H1 (cell line): Measurements from ENCODE around the gene USP7.

Source experiments
- EP300 ChIP-seq, 2 experiments: IDR thresholded peaks; 1 replicate in 1 of 2; 2 replicates in 1 of 2; pipeline ENCODE4 v1.6.1; 2011 to 2012; ENCODE audit warnings: low read depth in 2 of 2, low read length in 2 of 2, mild to moderate bottlenecking in 2 of 2, borderline replicate concordance in 1 of 2, inconsistent platforms in 1 of 2, moderate library complexity in 1 of 2
- EZH2 ChIP-seq: fragments of 200-600 bp; sonication (generic); IDR thresholded peaks from 2 replicates; pipeline ENCODE4 v1.7.1; 2012; ENCODE audit warnings: low read depth, mild to moderate bottlenecking, moderate library complexity, low read length, inconsistent platforms; ENCODE audit not compliant: severe bottlenecking
- NRF1 ChIP-seq: IDR thresholded peaks from 2 replicates; pipeline ENCODE4 v1.6.1; 2011; ENCODE audit warnings: mild to moderate bottlenecking, low read depth, low read length, improper control_type of control experiment
- SP1 ChIP-seq: IDR thresholded peaks from 2 replicates; pipeline ENCODE4 v1.6.1; 2011; ENCODE audit warnings: low read depth, low read length
- SRF ChIP-seq: IDR thresholded peaks from 2 replicates; pipeline ENCODE4 v1.6.1; 2011; ENCODE audit warnings: mild to moderate bottlenecking, low read depth, low read length, moderate library complexity
- TEAD4 ChIP-seq: IDR thresholded peaks from 2 replicates; pipeline ENCODE4 v1.6.1; 2012; ENCODE audit warnings: low read depth, low read length, inconsistent platforms, mixed read lengths

GRCh38 chr16:9003763-9004162 is 40.1 kb upstream of the USP7 start:
- TF ChIP-seq TEAD4 (no peak), SP1 (no peak), NRF1 (no peak), EP300 (IDR thresholded peaks at IDR 0.05; ENCODE audit: borderline replicate concordance in 1 of 2, low read depth in 2 of 2, low read length in 2 of 2) (no peak), SRF (no peak), EZH2 (no peak)
